ENCODE measurements around the gene SOAT2.
"Not testable (repeated sequence)": the region's sequence is repeated elsewhere in the genome, so short reads cannot be mapped to it uniquely, and the experiment has no call there.

The SOAT2 gene

DNA sequence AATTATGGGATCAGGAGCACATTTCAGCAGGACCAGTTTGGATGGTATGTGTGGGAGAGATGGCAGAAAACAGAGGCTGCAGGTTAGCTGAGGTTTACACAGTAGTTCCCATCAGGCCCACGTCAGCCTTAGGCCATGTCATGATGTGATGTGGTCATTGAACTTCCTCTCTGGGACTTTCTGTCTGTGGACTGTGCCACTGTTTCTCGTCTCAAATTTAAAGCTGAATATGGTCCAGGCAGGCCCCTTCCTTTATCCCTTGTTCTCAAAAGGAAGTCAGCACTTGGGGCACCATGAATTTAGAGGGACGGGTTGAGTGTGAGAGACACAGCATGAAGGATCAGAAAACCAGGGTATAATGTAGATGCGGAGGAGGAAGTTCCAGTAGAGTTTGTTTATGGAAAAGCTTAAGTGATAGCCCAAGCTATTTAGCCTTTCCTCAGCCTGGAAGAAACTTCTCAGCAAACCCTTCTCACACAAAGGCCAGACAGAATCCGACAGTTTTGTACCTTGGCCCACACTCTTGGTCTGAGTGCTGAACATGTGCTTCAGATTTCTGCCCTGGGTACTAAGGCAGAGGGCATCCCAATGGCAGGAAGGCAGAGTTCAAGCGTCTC is 9.4 kb upstream of the SOAT2 start:
- Histone ChIP-seq H3K4me1 (ENCODE audit: control insufficient read depth, insufficient read depth, low read length, poor library complexity, severe bottlenecking) (peaks cover 18% of the 10 kb centered on the region), H3K4me3 (ENCODE audit: extremely low read depth, insufficient read depth, low read length, poor library complexity, severe bottlenecking) (no peak overlapping the region), H3K36me3 (ENCODE audit: control insufficient read depth, insufficient read depth, low read length) (no peaks in the 10 kb centered on the region), H3K27ac (ENCODE audit: low read depth, low read length, severe bottlenecking) (peak overlapping the region; percentile 66), H3K9me3 (ENCODE audit: control insufficient read depth, low read length) (no peaks in the 10 kb centered on the region)
- 80 to 81% methylated on average over 5 of the region's 6 CpGs for WGBS, 2 experiments (ENCODE audit: insufficient coverage in 2 of 2)

DNA sequence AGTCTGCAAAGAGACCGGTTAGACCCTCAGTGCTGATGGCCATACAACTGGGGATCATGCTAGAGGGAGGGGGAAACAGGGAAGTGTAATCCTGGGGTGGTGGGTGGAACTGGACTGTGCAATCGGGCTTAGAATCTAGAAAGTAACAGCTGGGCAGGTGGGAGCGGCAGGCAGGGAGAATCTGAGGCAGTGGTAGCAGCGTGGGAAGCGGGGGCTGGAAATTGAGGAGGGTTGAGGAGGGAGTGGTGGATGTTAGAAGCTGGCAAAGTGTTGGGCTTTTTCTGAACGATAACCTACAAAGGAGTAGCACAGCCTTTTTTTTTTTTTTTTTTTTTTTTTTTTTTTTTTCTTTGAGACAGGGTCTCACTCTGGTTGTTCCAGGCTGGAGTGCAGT is 8.9 kb upstream of the SOAT2 start:
- peak overlapping the region; percentile 66 for H3K27ac ChIP-seq (ENCODE audit: low read depth, low read length, severe bottlenecking)
- no peak overlapping the region for H3K4me3 ChIP-seq (ENCODE audit: extremely low read depth, insufficient read depth, low read length, poor library complexity, severe bottlenecking)
- no peaks in the 10 kb centered on the region for H3K9me3 ChIP-seq (ENCODE audit: control insufficient read depth, low read length)
- peaks cover 23% of the 10 kb centered on the region for H3K4me1 ChIP-seq (ENCODE audit: control insufficient read depth, insufficient read depth, low read length, poor library complexity, severe bottlenecking)
- 93 to 98% methylated on average over 5 of the region's 6 CpGs for WGBS, 2 experiments (ENCODE audit: insufficient coverage in 2 of 2)
- no peaks in the 10 kb centered on the region for H3K36me3 ChIP-seq (ENCODE audit: control insufficient read depth, insufficient read depth, low read length)

- not testable (repeated sequence) for H3K36me3 ChIP-seq (ENCODE audit: control insufficient read depth, insufficient read depth, low read length); H3K4me3 ChIP-seq (ENCODE audit: extremely low read depth, insufficient read depth, low read length, poor library complexity, severe bottlenecking); H3K9me3 ChIP-seq (ENCODE audit: control insufficient read depth, low read length); H3K27ac ChIP-seq (ENCODE audit: low read depth, low read length, severe bottlenecking)
- 92 to 100% methylated on average over 3 of the region's 5 CpGs for WGBS, 2 experiments (ENCODE audit: insufficient coverage in 2 of 2)
- H3K4me1 ChIP-seq (ENCODE audit: control insufficient read depth, insufficient read depth, low read length, poor library complexity, severe bottlenecking) = peaks cover 23% of the 10 kb centered on the region
These were observed 8.3 kb upstream of the SOAT2 start for GRCh38 chr12:53094796-53095595.

GRCh38 chr12:53095596-53095895 is 7.7 kb upstream of the SOAT2 start:
- not testable (repeated sequence) for H3K9me3 ChIP-seq (ENCODE audit: control insufficient read depth, low read length); H3K36me3 ChIP-seq (ENCODE audit: control insufficient read depth, insufficient read depth, low read length); H3K27ac ChIP-seq (ENCODE audit: low read depth, low read length, severe bottlenecking); H3K4me3 ChIP-seq (ENCODE audit: extremely low read depth, insufficient read depth, low read length, poor library complexity, severe bottlenecking)
- 80% methylated on average over 1 of the region's 3 CpGs for whole genome bisulfite sequencing, 2 experiments (ENCODE audit: insufficient coverage in 2 of 2)
- peaks cover 23% of the 10 kb centered on the region for H3K4me1 ChIP-seq (ENCODE audit: control insufficient read depth, insufficient read depth, low read length, poor library complexity, severe bottlenecking)

- H3K36me3 ChIP-seq (ENCODE audit: control insufficient read depth, insufficient read depth, low read length) = no peaks in the 10 kb centered on the region
- WGBS, 2 experiments (ENCODE audit: insufficient coverage in 2 of 2) = 19 to 78% methylated on average over 3 to 5 of the region's 11 CpGs
- H3K4me1 ChIP-seq (ENCODE audit: control insufficient read depth, insufficient read depth, low read length, poor library complexity, severe bottlenecking) = peaks cover 23% of the 10 kb centered on the region
These were observed 7.1 kb upstream of the SOAT2 start for GRCh38 chr12:53096089-53096741.

GRCh38 chr12:53096759-53097158 is 6.5 kb upstream of the SOAT2 start:
- WGBS, 2 experiments (ENCODE audit: insufficient coverage in 2 of 2) = 6 to 7% methylated on average over 5 to 7 of the region's 9 CpGs
- no peaks in the 10 kb centered on the region for H3K9me3 ChIP-seq (ENCODE audit: control insufficient read depth, low read length)
- H3K27ac ChIP-seq (ENCODE audit: low read depth, low read length, severe bottlenecking) = no peak overlapping the region
- peak overlapping the region; percentile 57 for H3K4me3 ChIP-seq (ENCODE audit: extremely low read depth, insufficient read depth, low read length, poor library complexity, severe bottlenecking)
- H3K36me3 ChIP-seq (ENCODE audit: control insufficient read depth, insufficient read depth, low read length) = no peaks in the 10 kb centered on the region
- H3K4me1 ChIP-seq (ENCODE audit: control insufficient read depth, insufficient read depth, low read length, poor library complexity, severe bottlenecking) = peaks cover 23% of the 10 kb centered on the region

More at GRCh38 chr12:53096089-53096741, 7.1 kb upstream of the SOAT2 start:
- Histone ChIP-seq H3K4me3 (ENCODE audit: extremely low read depth, insufficient read depth, low read length, poor library complexity, severe bottlenecking) (no peak overlapping the region), H3K27ac (ENCODE audit: low read depth, low read length, severe bottlenecking) (no peak overlapping the region), H3K9me3 (ENCODE audit: control insufficient read depth, low read length) (no peaks in the 10 kb centered on the region)

DNA sequence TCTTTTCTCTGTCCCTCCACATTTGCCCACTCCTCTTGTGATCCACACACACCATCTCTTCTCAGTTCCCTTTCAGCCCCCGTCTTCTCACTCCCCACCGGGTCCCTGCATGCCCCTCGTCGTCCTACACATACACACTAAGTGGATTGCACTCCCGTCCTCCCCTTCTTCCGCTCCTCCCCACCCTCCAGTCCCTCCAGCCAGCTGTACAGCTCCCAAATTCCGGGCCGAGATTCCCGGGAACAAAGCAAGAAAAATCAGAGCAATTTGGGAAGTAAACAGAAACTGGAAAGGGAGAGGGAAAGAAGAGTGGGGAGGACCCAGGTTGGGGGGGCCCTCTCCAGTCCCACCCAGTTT is 6.1 kb upstream of the SOAT2 start:
- no peaks in the 10 kb centered on the region for H3K9me3 ChIP-seq (ENCODE audit: control insufficient read depth, low read length)
- WGBS, 2 experiments (ENCODE audit: insufficient coverage in 2 of 2) = 0% methylated on average over 6 to 7 of the region's 9 CpGs
- H3K4me1 ChIP-seq (ENCODE audit: control insufficient read depth, insufficient read depth, low read length, poor library complexity, severe bottlenecking) = peaks cover 23% of the 10 kb centered on the region
- no peaks in the 10 kb centered on the region for H3K36me3 ChIP-seq (ENCODE audit: control insufficient read depth, insufficient read depth, low read length)
- H3K27ac ChIP-seq (ENCODE audit: low read depth, low read length, severe bottlenecking) = no peak overlapping the region
- peak overlapping the region; percentile 57 for H3K4me3 ChIP-seq (ENCODE audit: extremely low read depth, insufficient read depth, low read length, poor library complexity, severe bottlenecking)

DNA sequence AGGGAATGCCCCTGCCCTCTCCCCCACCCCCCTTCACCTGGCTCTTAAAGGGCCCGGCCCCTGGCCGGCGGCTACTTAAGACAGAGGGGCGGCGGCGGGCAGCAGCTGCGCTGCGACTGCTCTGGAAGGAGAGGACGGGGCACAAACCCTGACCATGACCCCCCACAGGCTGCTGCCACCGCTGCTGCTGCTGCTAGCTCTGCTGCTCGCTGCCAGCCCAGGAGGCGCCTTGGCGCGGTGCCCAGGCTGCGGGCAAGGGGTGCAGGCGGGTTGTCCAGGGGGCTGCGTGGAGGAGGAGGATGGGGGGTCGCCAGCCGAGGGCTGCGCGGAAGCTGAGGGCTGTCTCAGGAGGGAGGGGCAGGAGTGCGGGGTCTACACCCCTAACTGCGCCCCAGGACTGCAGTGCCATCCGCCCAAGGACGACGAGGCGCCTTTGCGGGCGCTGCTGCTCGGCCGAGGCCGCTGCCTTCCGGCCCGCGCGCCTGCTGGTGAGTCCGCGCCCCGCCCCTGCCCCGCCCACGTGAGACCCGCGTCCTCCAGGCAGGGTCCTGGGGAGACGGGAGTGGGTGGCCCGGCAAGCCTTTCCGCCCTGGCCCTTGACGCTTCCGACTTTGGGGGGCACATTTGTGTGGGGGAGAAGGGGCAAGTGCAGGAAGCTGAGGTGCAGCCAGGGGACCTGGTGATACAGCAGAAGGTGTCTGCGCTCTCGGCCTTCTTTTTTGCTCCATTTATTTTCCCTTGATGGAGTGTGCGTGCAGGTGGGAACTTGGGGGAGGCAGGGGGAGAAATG is 5.5 kb upstream of the SOAT2 start, which contains the start of gene IGFBP6:
Gene IGFBP6, plus strand, starts transcription at position 104 of the 790 bp plus-strand sequence. Its CDS starts 51 bp downstream, at position 155.
- peak within 1 kb of the TSS; percentile 57 for H3K4me3 ChIP-seq (ENCODE audit: extremely low read depth, insufficient read depth, low read length, poor library complexity, severe bottlenecking)
- peaks cover 28% of the 10 kb centered on the region for H3K4me1 ChIP-seq (ENCODE audit: control insufficient read depth, insufficient read depth, low read length, poor library complexity, severe bottlenecking)
- H3K9me3 ChIP-seq (ENCODE audit: control insufficient read depth, low read length) = no peaks in the 10 kb centered on the region
- no peaks in the 10 kb centered on the region for H3K36me3 ChIP-seq (ENCODE audit: control insufficient read depth, insufficient read depth, low read length)
- WGBS, 2 experiments (ENCODE audit: insufficient coverage in 2 of 2) = 1 to 2% methylated on average over 17 to 22 of the region's 51 CpGs
- no peak within 1 kb of the TSS for H3K27ac ChIP-seq (ENCODE audit: low read depth, low read length, severe bottlenecking)

DNA sequence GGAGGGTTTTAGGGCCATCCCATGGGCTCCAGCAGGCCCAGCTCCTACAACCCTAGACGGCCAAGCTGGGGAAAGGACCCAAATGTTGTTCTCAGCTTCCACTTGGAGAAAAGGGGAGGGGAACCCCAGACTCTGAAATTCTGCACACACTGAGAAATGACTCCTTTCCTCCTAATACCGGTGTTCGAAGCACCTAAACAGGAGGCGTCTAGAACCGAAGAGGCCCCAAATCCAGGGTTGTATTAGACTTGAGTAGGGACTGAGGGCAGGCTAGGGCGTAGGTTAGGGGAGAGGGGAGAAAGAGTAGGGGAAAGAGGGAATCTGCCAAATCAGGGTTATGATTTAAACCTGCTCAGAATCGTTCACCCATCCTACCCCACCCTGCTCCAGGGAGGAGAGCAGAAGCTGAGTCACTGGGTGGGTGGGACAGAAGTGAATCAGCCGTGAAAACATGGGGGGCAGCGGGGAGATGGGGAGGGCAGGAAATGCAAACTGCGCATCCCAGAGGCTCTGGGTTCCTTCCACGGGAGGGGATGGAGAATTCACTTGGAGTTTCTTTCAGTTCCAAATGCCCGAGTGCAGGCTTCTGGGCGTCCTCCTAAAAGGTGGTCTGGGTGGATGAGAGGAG is 4.8 kb upstream of the SOAT2 start:
- H3K36me3 ChIP-seq (ENCODE audit: control insufficient read depth, insufficient read depth, low read length) = no peaks in the 10 kb centered on the region
- peaks cover 35% of the 10 kb centered on the region for H3K4me1 ChIP-seq (ENCODE audit: control insufficient read depth, insufficient read depth, low read length, poor library complexity, severe bottlenecking)
- 11 to 21% methylated on average over 5 to 6 of the region's 13 CpGs for WGBS, 2 experiments (ENCODE audit: insufficient coverage in 2 of 2)
- H3K4me3 ChIP-seq (ENCODE audit: extremely low read depth, insufficient read depth, low read length, poor library complexity, severe bottlenecking) = peak overlapping the region; percentile 57
- H3K27ac ChIP-seq (ENCODE audit: low read depth, low read length, severe bottlenecking) = peak overlapping the region; percentile 59
- no peaks in the 10 kb centered on the region for H3K9me3 ChIP-seq (ENCODE audit: control insufficient read depth, low read length)
